MM.1S (cell line): ENCODE measurements around the gene NDUFAF8.
A peak's percentile ranks its signal among the peaks of the same experiment; 100 is the strongest.

Experiments
- CTCF ChIP-seq: fragments of 300-600 bp; sonication (generic); IDR thresholded peaks from 2 replicates; pipeline ENCODE4 v1.5.1; 2016; ENCODE audit warnings: antibody characterized with exemption, low read length, mixed read lengths
- EZH2 ChIP-seq: fragments of 300-600 bp; sonication (generic); optimal IDR thresholded peaks from 2 replicates; pipeline ENCODE3; 2017; ENCODE audit warnings: low read depth, mild to moderate bottlenecking, antibody characterized with exemption, low read length, mixed read lengths

GRCh38 chr17:81253358-81254131 lies 14.4 kb downstream of the NDUFAF8 start:
- TF ChIP-seq EZH2 (no peak), CTCF (peak; percentile 75)
